ENCODE measurements around the gene DGKZ.
A peak's percentile ranks its signal among the peaks of the same experiment; 100 is the strongest.

Gene DGKZ

DNA sequence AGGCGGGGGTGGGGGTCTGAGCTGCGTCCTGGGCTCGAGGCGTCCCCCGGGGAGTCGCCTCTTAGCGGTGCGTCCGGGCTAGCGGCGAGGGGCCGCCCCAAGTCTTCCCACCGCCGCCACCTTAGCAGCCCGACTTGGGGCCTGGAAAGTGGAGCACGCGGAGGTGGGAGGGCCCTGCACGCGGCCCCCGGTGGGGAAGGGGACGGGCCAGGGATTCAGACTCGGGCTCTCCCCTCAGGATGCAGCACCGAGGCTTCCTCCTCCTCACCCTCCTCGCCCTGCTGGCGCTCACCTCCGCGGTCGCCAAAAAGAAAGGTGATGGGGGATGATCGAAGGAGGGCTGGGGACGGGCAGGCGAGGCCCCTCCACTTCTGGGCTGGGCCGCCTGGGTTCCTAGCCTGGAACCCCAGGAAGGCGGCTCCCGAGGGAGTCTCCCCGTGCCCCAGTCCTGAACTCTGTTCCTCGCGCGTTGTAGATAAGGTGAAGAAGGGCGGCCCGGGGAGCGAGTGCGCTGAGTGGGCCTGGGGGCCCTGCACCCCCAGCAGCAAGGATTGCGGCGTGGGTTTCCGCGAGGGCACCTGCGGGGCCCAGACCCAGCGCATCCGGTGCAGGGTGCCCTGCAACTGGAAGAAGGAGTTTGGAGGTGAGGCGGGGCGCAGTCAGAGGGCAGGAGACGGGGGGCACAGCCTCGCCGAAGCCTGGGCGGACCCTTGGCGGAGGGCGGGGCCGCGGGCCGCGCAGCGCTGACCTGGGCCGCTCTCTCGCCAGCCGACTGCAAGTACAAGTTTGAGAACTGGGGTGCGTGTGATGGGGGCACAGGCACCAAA is 34.8 kb downstream of the DGKZ start:
- no peak for DNase-seq (ENCODE audit: low spot score)

DNA sequence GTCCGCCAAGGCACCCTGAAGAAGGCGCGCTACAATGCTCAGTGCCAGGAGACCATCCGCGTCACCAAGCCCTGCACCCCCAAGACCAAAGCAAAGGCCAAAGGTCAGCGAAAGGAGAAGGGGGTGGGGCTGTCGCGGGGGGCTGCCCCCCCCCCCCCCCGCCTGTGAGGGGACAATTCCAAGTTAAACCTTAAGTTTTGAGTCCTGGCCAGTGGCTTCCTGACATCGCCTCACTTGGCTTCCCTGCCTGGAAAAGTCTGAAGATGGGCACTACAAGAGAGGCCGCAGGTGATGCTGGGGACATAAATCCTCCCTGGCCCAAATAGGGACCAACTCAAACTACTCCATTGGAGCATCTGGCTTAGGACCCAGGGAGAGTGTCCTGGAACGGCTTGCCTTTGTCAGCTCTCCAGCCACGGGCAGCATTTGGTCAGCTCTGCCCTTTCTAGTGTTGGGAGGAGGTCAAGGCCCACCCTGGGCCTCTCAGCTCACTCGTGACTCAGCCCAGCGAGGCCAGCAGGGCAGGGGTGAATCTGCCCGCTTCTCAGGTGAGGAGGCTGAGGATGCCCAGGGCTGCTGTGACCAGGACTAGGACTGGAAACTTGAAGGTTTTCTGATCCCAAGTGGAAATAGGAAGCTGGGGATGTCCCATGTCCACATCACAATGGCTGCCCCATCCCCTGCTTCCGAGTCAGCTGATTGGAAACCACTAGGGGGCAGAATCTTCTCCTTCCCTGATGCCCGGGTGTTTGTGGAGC is 35.6 kb downstream of the DGKZ start:
- DNase-seq (ENCODE audit: low spot score), result no peak

DNA sequence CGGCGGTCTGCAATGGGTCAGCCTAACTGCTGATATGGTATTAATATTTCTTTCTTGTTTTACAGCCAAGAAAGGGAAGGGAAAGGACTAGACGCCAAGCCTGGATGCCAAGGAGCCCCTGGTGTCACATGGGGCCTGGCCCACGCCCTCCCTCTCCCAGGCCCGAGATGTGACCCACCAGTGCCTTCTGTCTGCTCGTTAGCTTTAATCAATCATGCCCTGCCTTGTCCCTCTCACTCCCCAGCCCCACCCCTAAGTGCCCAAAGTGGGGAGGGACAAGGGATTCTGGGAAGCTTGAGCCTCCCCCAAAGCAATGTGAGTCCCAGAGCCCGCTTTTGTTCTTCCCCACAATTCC is 36.1 kb downstream of the DGKZ start:
- DNase-seq (ENCODE audit: low spot score), result no peak

DNA sequence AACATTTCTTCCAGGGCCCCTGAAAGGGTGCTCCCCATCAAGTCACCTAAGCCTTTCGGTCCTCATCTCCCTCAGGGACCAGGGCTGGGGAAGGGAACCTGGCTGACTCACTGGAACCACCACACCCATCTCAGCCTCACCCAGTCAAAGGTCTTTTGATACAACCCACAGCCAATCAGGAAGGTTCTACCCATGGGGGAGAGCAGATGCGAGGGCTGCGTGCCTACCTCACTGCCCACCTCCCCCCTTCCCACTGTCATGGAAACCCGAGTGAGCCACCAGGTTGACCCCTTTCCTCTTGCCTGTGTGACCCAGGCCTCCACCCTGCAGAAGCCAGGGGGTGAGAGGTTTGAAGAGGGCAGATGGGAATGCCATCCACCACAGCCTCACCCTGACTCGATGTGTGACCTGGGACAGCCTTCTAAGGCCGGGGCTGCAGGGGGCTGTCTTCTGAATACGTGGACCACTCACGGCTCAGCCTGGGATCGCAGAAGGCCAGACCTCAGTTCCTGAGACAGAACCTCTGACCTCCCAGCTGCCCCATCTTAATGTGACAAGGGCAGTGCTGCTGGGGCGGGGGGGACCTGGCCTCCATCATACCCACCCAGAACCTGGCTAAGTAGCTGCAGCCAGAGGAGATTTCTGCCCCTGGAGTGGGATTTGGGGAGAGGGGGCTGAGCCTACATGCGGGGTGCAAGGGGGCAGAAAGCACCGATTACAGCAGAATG is 36.9 kb downstream of the DGKZ start:
- DNase-seq (ENCODE audit: low spot score), result no peak

DNA sequence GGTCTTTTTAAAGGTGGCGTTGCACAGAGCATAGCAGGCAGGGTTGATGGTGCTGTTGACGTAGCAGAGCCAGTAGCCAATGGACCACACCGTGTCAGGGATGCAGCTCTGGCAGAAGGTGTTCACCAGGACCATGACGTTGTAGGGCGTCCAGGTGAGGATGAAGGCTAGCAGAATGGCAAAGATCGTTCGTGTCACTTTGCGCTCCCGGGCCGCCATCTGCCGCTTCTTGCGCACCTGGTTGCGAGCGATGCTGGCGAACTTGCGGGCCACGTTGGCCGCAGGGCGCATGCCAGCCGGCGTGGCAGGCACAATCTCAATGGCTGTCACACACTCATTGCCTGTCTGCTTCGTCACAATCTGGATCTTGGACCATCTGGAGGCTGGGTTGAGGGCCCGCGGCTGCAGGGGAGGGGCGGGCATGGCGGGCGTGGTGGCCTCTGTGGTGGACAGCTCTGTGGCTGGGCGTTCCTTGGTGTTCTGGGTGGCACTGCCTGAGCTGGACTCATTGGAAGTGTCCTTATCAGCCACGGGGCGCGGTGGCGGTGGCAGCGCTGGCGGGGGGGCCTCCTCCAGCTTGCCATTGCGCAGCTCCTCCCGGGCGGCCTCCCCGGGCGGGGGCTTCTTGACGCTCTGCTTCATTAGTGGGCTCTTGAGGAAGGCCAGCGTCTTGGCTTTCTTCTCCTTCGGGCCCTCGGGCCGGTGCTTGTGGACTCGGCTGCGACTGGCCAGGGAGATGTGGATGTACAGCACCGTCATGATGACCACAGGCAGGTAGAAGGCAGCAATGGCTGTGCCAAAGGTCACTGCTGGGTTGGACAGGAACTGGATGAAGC is 38.1 kb downstream of the DGKZ start:
- DNase-seq (ENCODE audit: low spot score), result no peak

DNA sequence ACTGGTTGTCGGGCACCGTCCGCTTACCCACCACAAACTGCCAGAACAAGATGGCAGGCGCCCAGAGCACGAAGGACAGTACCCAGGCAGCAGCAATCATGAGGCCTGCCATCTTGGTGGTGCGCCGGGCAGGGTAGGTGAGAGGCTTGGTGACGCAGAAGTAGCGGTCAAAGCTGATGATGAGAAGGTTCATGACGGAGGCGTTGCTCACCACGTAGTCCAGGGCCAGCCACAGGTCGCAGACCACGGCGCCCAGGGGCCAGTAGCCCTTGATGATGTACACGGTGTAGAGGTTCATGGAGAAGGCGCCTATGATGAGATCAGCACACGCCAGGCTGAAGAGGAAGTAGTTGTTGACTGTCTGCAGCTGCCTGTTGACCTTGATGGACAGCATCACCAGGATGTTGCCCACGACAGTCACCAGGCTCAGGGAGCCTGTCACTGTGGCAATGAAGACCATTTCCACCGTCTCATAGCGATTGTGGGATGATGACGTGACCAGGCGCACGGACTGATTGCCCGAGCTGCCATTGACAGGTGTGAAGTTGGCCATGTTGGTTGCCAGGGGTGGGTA is 38.8 kb downstream of the DGKZ start:
- DNase-seq (ENCODE audit: low spot score), result no peak

DNA sequence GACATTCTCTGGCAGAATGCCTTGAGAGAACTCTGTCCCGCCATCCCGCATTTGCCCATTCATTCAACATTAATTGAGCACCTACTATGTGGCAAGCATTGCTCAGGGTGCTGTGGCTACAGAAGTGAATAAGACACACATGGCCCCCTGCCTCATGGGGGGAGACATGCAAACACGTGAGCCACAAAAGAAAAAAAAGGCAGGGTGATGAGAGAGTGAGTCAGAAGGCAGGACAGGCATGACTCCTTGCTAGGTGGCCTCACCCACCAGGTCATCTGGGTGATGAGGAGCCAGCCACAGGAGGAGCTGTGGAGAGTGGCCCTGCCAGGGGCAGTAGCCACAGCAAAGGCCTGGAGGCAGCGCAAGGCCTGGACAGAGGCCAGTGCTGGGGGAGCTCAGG is 39.4 kb downstream of the DGKZ start:
- DNase-seq (ENCODE audit: low spot score), result no peak

DNA sequence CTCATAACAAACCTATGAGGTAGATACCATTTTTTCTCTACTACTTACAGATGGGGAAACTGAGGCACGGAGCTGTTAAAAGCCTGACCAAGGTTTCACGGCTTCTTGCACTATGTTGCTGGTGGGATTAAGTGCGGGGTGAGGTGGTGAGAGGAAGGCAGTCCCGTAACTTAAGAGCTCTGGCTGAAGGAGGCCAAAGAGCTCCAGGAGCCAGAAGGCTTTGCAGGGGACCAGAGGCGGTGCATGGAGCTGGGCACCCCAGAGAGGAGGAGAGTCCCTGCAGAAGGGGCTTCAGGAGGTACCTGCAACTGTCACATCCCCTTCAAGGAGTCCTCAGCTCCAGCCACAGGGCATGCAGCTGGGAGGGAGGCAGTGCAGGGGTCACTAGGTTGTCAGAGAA is 40.2 kb downstream of the DGKZ start:
- no peak for DNase-seq (ENCODE audit: low spot score)

DNA sequence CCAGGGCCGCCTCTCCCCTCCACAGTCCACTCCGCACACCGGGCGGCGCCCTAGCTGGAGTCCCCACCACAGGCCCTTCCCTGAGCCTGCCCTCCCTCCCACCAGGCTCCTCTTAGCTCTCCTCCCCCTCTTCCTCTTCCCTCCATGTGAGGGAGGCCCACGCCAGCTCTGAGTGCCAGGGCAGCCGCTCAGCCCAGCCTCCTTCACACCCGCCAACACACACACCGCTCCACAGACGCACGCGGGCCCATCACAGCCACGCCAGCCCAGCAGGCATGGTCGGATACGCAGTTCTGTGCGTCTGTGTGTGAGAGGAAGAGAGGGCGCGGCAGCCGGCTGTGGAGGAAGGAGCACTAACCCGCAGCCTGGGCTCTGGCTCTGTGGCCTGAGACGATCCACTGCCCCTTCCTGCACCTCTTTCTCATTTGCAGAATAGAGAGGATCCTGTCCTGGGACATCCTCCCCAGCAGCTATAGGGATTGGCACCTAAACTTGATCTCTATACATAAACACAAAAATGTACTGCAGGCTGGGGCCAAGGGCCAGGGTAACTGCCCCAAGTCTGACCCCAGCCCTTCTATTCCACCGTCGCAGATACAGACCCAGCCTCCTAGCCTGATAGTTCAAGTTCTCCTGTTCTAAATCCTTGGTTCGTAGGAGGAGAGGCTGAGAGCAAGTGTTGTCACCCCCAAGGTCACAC is 40.8 kb downstream of the DGKZ start:
- DNase-seq (ENCODE audit: low spot score), result no peak

DNA sequence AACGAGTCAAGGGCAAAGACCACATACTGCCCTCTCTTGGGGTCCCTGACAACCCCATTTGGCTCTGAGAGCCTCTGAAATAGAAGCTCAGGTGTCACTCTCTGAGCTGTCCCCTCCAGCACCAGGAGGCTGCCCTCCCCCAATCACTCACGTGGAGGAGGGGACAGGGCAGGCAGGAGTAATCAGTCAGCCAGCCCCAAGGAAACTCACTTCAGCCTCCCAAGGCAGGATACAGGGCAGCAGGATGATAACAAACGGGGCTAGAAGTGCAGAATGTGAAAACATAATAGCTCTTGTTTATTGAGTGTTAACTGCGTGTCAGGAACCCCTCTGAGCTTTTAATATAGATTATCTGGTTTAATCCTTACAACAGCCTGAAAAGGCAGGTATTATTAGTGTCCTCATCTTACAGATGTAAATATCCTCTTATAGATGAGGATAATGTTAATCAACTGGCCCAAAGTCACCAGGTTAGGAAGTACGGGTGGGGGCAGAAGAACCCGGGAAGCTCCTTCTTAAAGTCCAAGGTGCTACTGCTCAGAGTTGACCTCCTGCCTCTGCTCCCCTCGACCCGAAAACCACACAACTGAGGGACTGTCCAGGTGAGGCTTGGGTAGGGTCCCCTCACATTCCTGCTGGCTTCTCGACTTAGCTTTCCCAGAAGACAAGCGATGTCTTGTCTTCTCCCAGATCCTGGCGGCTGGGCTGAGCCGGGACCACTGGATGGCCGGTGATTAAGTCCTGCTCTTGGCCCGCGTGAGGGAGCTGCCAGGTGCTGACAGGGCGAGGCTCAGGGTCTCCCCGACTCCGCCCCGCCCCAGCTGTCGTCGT is 41.6 kb downstream of the DGKZ start:
- DNase-seq (ENCODE audit: low spot score), result no peak

DNA sequence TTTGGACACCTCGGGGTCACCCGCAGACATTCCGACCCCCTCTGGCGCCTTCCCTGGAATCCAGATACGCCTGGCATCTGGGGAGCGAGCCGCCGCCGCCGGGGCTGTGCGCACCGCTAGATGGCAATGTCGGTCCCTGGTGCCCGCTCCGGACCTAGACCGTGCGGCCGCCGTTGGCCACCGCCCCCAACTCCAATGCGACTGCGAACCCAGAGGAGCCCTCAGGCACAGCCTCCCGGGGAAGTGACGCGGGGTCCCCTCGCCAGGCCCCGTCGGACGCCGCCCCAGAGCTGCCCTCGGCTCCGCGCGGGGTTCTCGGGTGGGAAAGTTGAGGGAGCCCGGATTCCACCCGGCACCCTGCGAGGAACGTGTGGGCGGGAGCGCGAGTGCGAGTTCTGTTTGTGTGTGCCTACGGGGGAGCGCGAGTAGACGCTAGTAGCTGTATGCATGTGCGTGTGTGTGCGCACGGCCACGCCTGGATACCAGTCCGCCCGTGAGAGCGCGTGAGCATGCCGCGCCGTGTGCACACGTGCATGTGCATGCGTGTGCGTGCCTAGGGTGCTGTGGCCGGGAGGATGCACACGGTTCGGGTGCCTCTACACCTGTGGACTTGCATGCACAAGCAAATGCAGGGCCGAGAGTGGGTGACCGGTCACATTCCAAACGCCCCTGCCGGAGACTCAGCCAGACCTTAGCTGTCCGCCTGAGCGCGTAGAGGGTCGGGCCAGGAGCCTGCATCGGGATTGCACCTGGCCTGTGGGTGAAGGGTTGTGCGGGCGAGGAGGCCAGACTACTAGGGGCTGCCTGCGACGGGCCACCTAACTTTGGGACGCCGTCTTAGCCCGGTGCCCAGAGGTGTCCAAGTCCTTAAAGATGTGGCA is 42.4 kb downstream of the DGKZ start:
- peak; percentile 63 for DNase-seq (ENCODE audit: low spot score)

DNA sequence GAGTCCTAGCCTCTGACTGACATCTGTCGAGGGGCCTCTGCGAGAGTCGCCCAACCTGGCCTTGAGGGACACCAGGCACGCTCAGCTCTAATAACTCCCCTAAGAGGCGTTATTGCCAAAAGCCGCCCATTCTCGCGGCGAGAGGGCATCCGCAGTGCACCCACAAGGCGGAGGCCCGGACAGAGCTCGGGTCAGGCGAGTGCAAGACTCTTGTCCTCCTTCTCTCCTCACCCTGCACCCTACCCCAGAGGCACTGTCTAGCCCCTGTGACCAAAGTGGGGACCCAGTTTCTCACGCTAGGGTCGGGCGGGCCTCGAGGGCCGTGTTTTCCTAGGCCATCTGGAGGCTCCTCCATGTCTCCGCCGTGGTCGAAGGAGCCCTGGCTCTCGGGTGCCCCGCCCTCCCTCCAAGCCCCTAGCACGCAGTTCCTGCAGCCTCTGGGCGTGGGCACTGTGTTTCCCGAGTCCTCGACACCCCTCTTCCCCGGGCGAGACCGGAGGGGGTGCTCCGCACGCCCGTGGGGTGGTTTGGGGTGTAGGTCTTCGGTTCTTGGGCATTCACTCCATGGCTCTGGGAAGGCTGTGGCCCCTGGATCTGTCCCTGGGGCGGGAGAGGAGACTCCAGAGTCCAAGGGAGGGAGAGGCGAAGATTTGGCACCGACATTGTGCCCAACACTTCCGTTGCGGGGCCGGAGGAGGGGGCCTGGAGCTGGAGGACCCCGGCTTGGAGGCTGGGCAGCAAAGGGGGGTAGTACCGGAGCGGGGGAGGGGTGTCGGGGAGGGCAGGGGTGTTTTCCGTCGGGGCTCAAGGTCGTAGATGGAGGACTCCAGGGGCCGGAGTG is 43.3 kb downstream of the DGKZ start:
- no peak for DNase-seq (ENCODE audit: low spot score)

DNA sequence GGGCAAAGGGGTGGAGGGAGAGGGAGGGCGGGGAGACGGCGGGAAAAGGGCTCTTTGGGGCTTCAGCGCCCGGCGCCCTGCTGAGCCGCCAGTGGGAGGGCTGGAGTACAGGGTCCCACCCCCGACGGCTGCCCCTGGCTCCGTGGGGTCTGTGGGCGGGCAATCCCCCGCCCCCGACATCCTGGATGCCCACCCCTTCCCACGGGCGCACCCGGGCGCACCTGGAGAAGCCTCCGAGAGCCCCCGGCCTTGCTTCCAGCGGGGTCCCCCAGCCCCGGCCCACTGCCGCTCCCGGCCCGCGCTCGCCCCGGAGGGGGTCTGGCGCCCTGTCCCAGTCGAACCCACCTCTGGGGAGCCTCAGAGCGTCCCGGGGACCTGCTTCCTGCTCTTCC is 43.9 kb downstream of the DGKZ start:
- DNase-seq (ENCODE audit: low spot score), result no peak

DNA sequence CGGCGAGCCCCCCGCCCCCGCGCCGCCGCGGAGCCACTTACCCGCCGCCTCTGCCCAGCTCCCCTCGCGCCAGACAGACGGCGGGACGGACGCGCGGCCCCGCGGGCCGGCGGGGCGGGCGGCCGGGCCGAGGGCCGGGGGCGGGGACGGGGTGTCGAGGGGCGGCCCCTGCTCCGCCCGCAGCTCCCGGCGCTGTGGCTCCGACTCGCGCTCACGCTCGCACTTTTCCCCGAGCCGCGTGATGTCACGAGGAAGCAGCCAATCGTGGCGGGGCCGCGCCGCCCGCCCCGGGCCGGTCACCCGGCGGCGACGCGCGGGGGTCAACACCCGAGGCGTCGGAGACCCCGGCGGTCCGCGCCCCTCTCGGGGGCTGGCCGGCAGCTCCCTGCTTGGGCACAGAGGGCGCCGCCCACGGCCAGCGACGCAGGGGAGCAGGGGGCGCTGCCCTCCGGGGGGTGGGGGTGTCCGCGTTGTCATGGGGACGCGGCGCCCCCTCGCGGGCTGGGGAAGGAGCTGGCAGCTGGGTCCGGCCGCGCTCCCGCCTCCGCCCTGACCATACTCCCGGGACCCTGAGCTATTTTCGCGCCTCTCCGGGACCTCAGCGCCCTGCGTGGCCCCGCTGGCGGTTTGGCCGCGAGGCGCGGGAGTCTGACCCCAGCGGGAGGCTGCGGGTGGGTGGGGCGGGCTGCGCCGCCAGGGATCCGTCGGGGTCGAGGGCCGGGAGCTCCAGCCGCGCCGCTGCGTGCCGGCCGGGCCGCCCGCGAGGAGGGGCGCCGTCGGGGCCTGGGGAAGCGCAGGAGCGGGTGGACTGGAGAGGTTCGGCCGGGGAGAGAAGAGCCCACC is 44.5 kb downstream of the DGKZ start, which contains the start of gene CHRM4:
Gene CHRM4 (minus strand): TSS at position 199 of the 843 bp plus-strand sequence. CDS start 5,219 bp downstream, outside the sequence.
- DNase-seq (ENCODE audit: low spot score), result peak; percentile 29

DNA sequence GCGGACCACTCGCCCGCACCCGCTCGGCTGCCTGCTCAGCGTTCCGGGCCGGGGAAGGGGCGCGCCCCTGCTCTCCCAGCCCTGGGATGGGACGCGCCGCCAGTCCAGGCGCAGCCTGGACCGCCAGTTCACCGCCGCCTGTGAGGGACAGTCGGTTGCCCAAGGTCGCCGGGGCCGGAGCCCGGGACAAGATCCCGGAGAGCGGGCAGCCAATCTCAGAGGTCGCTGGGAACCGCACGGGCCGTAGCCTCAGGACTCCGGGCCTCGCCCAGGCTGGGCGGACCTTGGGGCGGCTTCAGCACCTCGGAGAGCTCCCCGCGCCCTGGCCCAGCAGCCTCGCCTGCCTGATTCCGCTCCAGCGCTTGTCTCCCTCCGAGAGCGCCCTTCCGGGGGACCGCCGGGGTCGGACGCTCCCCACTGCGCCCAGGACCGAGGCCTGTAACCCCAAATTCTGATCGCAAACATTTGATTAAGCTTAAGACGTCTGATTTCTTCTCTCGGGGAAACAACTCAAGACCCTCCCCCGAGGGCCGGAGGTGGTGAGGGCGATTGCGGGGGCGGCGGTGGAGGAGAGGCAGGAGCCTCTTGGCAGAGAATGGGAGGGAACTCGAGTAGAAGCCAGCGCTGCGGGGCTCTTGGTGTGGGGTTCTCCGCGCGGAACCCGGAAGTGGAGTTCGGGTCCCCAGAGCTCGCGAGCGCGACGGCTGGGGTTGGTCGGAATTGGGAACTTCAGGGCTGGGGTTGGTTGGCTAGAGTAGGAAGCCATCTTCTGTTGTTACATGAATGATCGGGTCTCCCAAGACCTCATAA is 45.4 kb downstream of the DGKZ start:
- peak; percentile 66 for DNase-seq (ENCODE audit: low spot score)

DNA sequence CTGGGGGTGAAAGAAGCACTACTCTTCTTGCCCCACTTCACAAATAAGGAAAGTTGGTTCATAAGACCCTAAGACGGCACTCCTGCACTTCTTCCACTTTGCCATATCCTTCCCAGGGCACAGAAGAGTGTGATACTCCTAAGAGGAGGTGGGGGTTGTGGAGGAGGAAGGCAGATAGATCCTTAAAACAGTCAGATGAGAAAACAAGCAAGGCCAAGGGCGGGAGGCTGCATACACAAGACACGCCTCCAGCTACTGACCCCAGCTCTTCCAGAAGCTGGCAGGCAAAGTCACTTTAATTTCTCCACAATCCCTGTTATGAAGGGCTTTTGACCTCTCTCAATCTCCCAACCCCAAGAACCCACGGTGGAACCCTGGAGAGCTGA is 46.0 kb downstream of the DGKZ start:
- no peak for DNase-seq (ENCODE audit: low spot score)
